HepG2 (cell line): ENCODE results near the gene UBE2M. TPM values are rescaled to one million over a fixed set of nuclear protein-coding genes. Genes with fewer than 3 reads are reported as not detected.

Experiments
- ATF5 ChIP-seq: sonication (generic); formaldehyde crosslinking; IDR thresholded peaks from 2 replicates; pipeline ENCODE4 v1.4.0; 2020; ENCODE audit warnings: mild to moderate bottlenecking, low read depth, missing genetic modification reagents
- ISL2 ChIP-seq: sonication (generic); formaldehyde crosslinking; IDR thresholded peaks from 2 replicates; pipeline ENCODE4 v1.5.0; 2020; ENCODE audit warnings: missing genetic modification reagents
- KMT2A ChIP-seq: sonication (generic); formaldehyde crosslinking; IDR thresholded peaks from 2 replicates; pipeline ENCODE4 v1.4.0; 2020; ENCODE audit warnings: missing genetic modification reagents
- MED13 ChIP-seq: sonication (generic); formaldehyde crosslinking; IDR thresholded peaks from 2 replicates; pipeline ENCODE4 v1.5.0; 2020; ENCODE audit warnings: missing genetic modification reagents
- MLXIP ChIP-seq: sonication (generic); formaldehyde crosslinking; IDR thresholded peaks from 2 replicates; pipeline ENCODE4 v1.9.0; 2021; ENCODE audit warnings: missing genetic modification reagents, borderline replicate concordance
- NR2C2 ChIP-seq: sonication (generic); formaldehyde crosslinking; IDR thresholded peaks from 2 replicates; pipeline ENCODE4 v1.4.0; 2020; ENCODE audit warnings: missing genetic modification reagents, mild to moderate bottlenecking, moderate library complexity, borderline replicate concordance
- TRIM22 ChIP-seq: fragments of 450-650 bp; IDR thresholded peaks from 2 replicates; pipeline ENCODE4 v1.6.1; 2017
- ZKSCAN1 ChIP-seq: fragments of 150-350 bp; IDR thresholded peaks from 2 replicates; pipeline ENCODE4 v1.6.1; 2014; ENCODE audit warnings: low read length
- ZKSCAN5 ChIP-seq: sonication (generic); formaldehyde crosslinking; IDR thresholded peaks from 2 replicates; pipeline ENCODE4 v1.5.1; 2020; ENCODE audit warnings: mild to moderate bottlenecking, missing genetic modification reagents
- ZNF24 ChIP-seq: fragments of 450-650 bp; IDR thresholded peaks from 2 replicates; pipeline ENCODE4 v1.6.1; 2017; ENCODE audit warnings: antibody characterized with exemption, mild to moderate bottlenecking
- ZNF562 ChIP-seq: sonication (generic); formaldehyde crosslinking; IDR thresholded peaks from 2 replicates; pipeline ENCODE4 v1.8.0; 2022; ENCODE audit warnings: missing genetic modification reagents, borderline replicate concordance
- ZNF572 ChIP-seq: sonication (generic); formaldehyde crosslinking; IDR thresholded peaks from 2 replicates; pipeline ENCODE4 v1.5.1; 2020; ENCODE audit warnings: mild to moderate bottlenecking, missing genetic modification reagents
- ZNF605 ChIP-seq: sonication (generic); formaldehyde crosslinking; IDR thresholded peaks from 2 replicates; pipeline ENCODE4 v1.8.0; 2022; ENCODE audit warnings: mild to moderate bottlenecking, missing genetic modification reagents
- polyA plus RNA-seq, 8 experiments: library from polyadenylated mRNA; depleted of rRNA in 3 of 8; stranded (reverse) in 7 of 8; unstranded in 1 of 8; fragments of >200 nt; fragmentation: Illumina TruSeq in 4 of 8; extraction: Trizol in 4 of 8; gene quantifications; 2 replicates each; pipeline versions ENCODE4 v1.2.1 to v1.2.3, GENCODE V29; 2011 to 2016; ENCODE audit warnings: low read depth in 4 of 8, missing spikeins in 1 of 8, mixed read lengths in 1 of 8; ENCODE audit not compliant: insufficient read depth in 1 of 8
- total RNA-seq, 5 experiments: library from RNA; depleted of rRNA; stranded (reverse); fragments of >200 nt; fragmentation: Illumina TruSeq; extraction: Trizol; gene quantifications; 2 replicates each; pipeline ENCODE4 v1.2.3, GENCODE V29; 2016; ENCODE audit warnings: low read depth in 1 of 5
- TF ChIP-seq, protein P1 (sequence below): sonication (generic); formaldehyde crosslinking; IDR thresholded peaks from 2 replicates; pipeline ENCODE4 v1.4.0; 2020; ENCODE audit warnings: missing genetic modification reagents, borderline replicate concordance
- TF ChIP-seq, protein P2 (sequence below): sonication (generic); formaldehyde crosslinking; IDR thresholded peaks from 2 replicates; pipeline ENCODE4 v1.4.0; 2020; ENCODE audit warnings: low read depth, missing genetic modification reagents
- TF ChIP-seq, protein P3 (sequence below): sonication (generic); formaldehyde crosslinking; IDR thresholded peaks from 2 replicates; pipeline ENCODE4 v1.4.0; 2020; ENCODE audit warnings: missing genetic modification reagents

Gene UBE2M
- total and polyA plus RNA-seq, 2 of the 13 experiments (the other 11 are each of a cell fraction or from before 2014, with no cell fraction given), result 36.2 to 50.3 TPM

- peak; percentile 78 for TF ChIP-seq ISL2 (CRISPR knock-in tag)
- TF ChIP-seq ATF5 (CRISPR knock-in tag), result no peak
- TF ChIP-seq MED13 (CRISPR knock-in tag), result peak; percentile 7
- no peak for TF ChIP-seq ZKSCAN5 (CRISPR knock-in tag)
- TF ChIP-seq NR2C2 (CRISPR knock-in tag), result peak; percentile 97
- no peak for TF ChIP-seq TRIM22
- peak; percentile 72; the same call in 1 of the 2 replicates for TF ChIP-seq ZKSCAN1
- 0 out of 2 replicates have a peak, but pooled peaks have one; percentile 81 for TF ChIP-seq ZNF572
- TF ChIP-seq MLXIP, result no peak
- TF ChIP-seq, protein P1, sequence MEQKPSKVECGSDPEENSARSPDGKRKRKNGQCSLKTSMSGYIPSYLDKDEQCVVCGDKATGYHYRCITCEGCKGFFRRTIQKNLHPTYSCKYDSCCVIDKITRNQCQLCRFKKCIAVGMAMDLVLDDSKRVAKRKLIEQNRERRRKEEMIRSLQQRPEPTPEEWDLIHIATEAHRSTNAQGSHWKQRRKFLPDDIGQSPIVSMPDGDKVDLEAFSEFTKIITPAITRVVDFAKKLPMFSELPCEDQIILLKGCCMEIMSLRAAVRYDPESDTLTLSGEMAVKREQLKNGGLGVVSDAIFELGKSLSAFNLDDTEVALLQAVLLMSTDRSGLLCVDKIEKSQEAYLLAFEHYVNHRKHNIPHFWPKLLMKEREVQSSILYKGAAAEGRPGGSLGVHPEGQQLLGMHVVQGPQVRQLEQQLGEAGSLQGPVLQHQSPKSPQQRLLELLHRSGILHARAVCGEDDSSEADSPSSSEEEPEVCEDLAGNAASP (CRISPR knock-in tag), result peak; percentile 59; the same call in 1 of the 2 replicates
- TF ChIP-seq ZNF562, result no peak; the same call in 1 of the 2 replicates
- no peak for TF ChIP-seq ZNF605 (CRISPR knock-in tag)
- TF ChIP-seq, protein P2, sequence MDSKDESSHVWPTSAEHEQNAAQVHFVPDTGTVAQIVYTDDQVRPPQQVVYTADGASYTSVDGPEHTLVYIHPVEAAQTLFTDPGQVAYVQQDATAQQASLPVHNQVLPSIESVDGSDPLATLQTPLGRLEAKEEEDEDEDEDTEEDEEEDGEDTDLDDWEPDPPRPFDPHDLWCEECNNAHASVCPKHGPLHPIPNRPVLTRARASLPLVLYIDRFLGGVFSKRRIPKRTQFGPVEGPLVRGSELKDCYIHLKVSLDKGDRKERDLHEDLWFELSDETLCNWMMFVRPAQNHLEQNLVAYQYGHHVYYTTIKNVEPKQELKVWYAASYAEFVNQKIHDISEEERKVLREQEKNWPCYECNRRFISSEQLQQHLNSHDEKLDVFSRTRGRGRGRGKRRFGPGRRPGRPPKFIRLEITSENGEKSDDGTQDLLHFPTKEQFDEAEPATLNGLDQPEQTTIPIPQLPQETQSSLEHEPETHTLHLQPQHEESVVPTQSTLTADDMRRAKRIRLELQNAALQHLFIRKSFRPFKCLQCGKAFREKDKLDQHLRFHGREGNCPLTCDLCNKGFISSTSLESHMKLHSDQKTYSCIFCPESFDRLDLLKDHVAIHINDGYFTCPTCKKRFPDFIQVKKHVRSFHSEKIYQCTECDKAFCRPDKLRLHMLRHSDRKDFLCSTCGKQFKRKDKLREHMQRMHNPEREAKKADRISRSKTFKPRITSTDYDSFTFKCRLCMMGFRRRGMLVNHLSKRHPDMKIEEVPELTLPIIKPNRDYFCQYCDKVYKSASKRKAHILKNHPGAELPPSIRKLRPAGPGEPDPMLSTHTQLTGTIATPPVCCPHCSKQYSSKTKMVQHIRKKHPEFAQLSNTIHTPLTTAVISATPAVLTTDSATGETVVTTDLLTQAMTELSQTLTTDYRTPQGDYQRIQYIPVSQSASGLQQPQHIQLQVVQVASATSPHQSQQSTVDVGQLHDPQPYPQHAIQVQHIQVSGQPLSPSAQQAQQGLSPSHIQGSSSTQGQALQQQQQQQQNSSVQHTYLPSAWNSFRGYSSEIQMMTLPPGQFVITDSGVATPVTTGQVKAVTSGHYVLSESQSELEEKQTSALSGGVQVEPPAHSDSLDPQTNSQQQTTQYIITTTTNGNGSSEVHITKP (CRISPR knock-in tag), result peak; percentile 61; the same call in 1 of the 2 replicates
- peak; percentile 58; the same call in 1 of the 2 replicates for TF ChIP-seq ZNF24
- TF ChIP-seq, protein P3, sequence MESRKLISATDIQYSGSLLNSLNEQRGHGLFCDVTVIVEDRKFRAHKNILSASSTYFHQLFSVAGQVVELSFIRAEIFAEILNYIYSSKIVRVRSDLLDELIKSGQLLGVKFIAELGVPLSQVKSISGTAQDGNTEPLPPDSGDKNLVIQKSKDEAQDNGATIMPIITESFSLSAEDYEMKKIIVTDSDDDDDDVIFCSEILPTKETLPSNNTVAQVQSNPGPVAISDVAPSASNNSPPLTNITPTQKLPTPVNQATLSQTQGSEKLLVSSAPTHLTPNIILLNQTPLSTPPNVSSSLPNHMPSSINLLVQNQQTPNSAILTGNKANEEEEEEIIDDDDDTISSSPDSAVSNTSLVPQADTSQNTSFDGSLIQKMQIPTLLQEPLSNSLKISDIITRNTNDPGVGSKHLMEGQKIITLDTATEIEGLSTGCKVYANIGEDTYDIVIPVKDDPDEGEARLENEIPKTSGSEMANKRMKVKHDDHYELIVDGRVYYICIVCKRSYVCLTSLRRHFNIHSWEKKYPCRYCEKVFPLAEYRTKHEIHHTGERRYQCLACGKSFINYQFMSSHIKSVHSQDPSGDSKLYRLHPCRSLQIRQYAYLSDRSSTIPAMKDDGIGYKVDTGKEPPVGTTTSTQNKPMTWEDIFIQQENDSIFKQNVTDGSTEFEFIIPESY, result peak; percentile 75
- TF ChIP-seq KMT2A (CRISPR knock-in tag), result peak; percentile 96
Observed at GRCh38 chr19:58519355-58520256, 38.8 kb downstream of the UBE2M start, which contains the start of gene ZBTB45 (continued).
